Pancreas (tissue), 10 donors: Measurements from ENCODE around the gene CAB39L. TPM values are rescaled to one million over a fixed set of nuclear protein-coding genes. Genes with fewer than 3 reads are reported as not detected.
A peak's percentile ranks its signal among the peaks of the same experiment; 100 is the strongest.

ENCODE experiments used
- ATAC-seq, 4 donors: fragments of 200-7000 bp; cut with Tn5 transposase; one replicate each; pipeline versions ENCODE4 v1.8.0 to v1.9.1; 2020; ENCODE audit warnings: mild to moderate bottlenecking in 4 of 4, moderate library complexity in 4 of 4
- DNase-seq, 6 donors: peaks; one replicate each; pipeline ENCODE4 v3.0.0-alpha.2; 2020
- FAIRE-seq: peaks from 2 replicates; lab custom pipeline; 2012; peaks lifted over from hg19 to GRCh38; lab: Jason Lieb, UNC
- H3K27ac ChIP-seq, 4 donors: fragments of 200-600 bp; sonication (generic); 1 replicate in 3 of 4; 2 replicates in 1 of 4; pipeline versions ENCODE4 v1.5.0 to v1.8.0; 2020
- H3K27me3 ChIP-seq, 4 donors: fragments of 200-600 bp; one replicate each; pipeline ENCODE4 v1.8.0; 2021
- H3K36me3 ChIP-seq, 3 donors: fragments of 200-600 bp; sonication (generic) in 1 of 3; one replicate each; pipeline versions ENCODE4 v1.5.0 to v1.8.0; 2020 to 2021
- H3K4me1 ChIP-seq, 3 donors: fragments of 200-600 bp; one replicate each; pipeline ENCODE4 v1.8.0; 2021
- H3K4me3 ChIP-seq, 4 donors: fragments of 200-600 bp; sonication (generic) in 2 of 4; one replicate each; pipeline versions ENCODE4 v1.5.0 to v1.8.0; 2020 to 2021
- H3K9me3 ChIP-seq, 4 donors: fragments of 200-600 bp; one replicate each; pipeline ENCODE4 v1.8.0; 2021
- CTCF ChIP-seq, 4 donors: fragments of 200-600 bp; sonication (generic) in 3 of 4; IDR thresholded peaks; one replicate each; pipeline versions ENCODE4 v1.5.0 to v1.8.0; 2021; ENCODE audit warnings: antibody characterized with exemption in 4 of 4
- WGBS, 2 donors: extraction: QIAGEN DNeasy Blood & Tissue Kit; methylation state at CpG; one replicate each; pipeline ENCODE4 v1.1.7; 2013; 5-methylcytosine and 5-hydroxymethylcytosine counted together
- intact Hi-C, 3 donors: fragments of 100-400 bp; cut with DNase I; formaldehyde crosslinking; loops; one replicate each; pipeline versions ENCODE4 v1.11.1 to v1.14.2; 2022
- polyA plus RNA-seq, 2 donors: library from polyadenylated mRNA; stranded (reverse); fragments of 200-250 nt; gene quantifications; one replicate each; pipeline ENCODE4 v1.2.3, GENCODE V29; 2013
- total RNA-seq, 6 donors: library from RNA; stranded (reverse); fragmentation: NEBNext Ultra II Directional in 4 of 6; extraction: Animal tissue kit (Norgen Biotek cat#: 25700) in 4 of 6; gene quantifications; one replicate each; pipeline versions ENCODE4 v1.2.1 to v1.2.4, GENCODE V29; 2021 to 2023
- donor health status: healthy with polysubstance abuse.
- donor health status: DM: no; HTN: no; CAD: no; lungs with moderate emphysema.
- donor health status: DM: no; HTN: no; CAD: no.
- donor health status: control.
- donor health status: control.
- donor health status: Bipolar disorder and iron deficiency.
- donor health status: DM: yes; HTN: yes; CAD: no.
- donor health status: DM: no; HTN: no; CAD: no.
- donor health status: DM: no; HTN: no; CAD: no.
- donor health status: DM: yes; HTN: yes; CAD: no.

CAB39L gene
- total and polyA plus RNA-seq, 8 donors = 2.7 to 8.4 (median 5.0) TPM

- intact Hi-C loops = no loop called here
- no peak for TF ChIP-seq CTCF (IDR thresholded peaks at IDR 0.05)
- Histone ChIP-seq H3K4me3 (peak overlapping the region in 2 of 4 donors; percentile 30 to 34), H3K4me1 (peaks cover 0 to 16% (median 4%) of the 10 kb centered on the region in 3 donors), H3K27ac (peak overlapping the region; percentile 47 to 77 (median 66)), H3K9me3 (no peaks in the 10 kb centered on the region), H3K27me3 (no peaks in the 10 kb centered on the region), H3K36me3 (no peaks in the 10 kb centered on the region)
- ATAC-seq = peak; percentile 86 to 93 (median 91)
- peak; percentile 95 for FAIRE-seq
- peak in 3 of 6 donors; percentile 19 to 50 (median 30) for DNase-seq
- 4 to 5% methylated on average over 7 of the region's 7 CpGs for WGBS, 2 donors
These were observed 42.9 kb downstream of the CAB39L start for GRCh38 chr13:49400755-49401659.

DNA sequence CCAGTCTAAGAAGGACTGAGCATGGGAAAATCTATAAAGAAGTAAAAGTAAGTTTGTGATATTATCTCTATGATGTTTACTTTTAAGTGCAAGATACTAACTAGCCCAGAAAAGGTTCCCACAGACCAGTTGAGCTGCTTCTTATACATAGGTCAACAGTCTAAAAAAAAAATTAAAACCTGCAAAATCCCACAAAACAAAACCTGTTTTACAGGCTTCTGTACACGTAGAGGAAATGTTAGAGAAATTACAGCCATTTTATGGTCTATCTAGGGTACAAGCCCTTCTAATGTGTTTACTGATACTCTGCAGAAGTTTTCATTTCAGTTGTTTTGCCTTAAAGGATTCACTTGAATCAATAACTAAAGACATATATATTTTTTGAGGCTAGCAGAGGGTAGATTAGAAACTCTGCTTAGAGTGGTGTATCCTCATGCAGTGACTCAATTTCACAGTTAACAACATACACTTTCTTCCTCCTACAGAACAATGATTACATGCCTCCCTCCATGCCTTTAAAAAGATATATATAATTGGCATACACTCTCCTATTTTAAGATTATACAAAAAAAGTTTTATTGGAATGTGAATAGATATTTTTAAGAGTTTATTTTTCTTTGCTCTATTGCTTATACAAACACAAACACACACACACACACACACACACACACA, 43.9 kb downstream of the CAB39L start:
- no peaks in the 10 kb centered on the region for H3K9me3 ChIP-seq
- DNase-seq = no peak
- H3K27ac ChIP-seq = peak overlapping the region in 2 of 4 donors; percentile 48 to 70
- no peak for TF ChIP-seq CTCF (IDR thresholded peaks at IDR 0.05)
- H3K36me3 ChIP-seq = no peaks in the 10 kb centered on the region
- H3K27me3 ChIP-seq = no peaks in the 10 kb centered on the region
- 14 to 24% methylated on average over 1 of the region's 1 CpG for WGBS, 2 donors
- H3K4me1 ChIP-seq = peaks cover 0 to 16% (median 4%) of the 10 kb centered on the region in 3 donors
- H3K4me3 ChIP-seq = peak overlapping the region in 2 of 4 donors; percentile 13 to 17
- peak; percentile 30 to 53 (median 50) for ATAC-seq
- intact Hi-C loops = no loop called here
- FAIRE-seq = peak; percentile 73

- DNase-seq = no peak
- peak in 2 of 4 donors; percentile 28 to 38 for ATAC-seq
- H3K27ac ChIP-seq = peak overlapping the region in 1 of 4 donors; percentile 1
- no peak for TF ChIP-seq CTCF (IDR thresholded peaks at IDR 0.05)
- 44 to 47% methylated on average over 1 of the region's 1 CpG for WGBS, 2 donors
- H3K4me3 ChIP-seq = no peak overlapping the region
- no peak for FAIRE-seq
- peaks cover 0 to 22% (median 0%) of the 10 kb centered on the region in 3 donors for H3K4me1 ChIP-seq
- no peaks in the 10 kb centered on the region for H3K27me3 ChIP-seq
- H3K36me3 ChIP-seq = no peaks in the 10 kb centered on the region
- H3K9me3 ChIP-seq = no peaks in the 10 kb centered on the region
- intact Hi-C loops = no loop called here
These were observed 47.9 kb downstream of the CAB39L start for GRCh38 chr13:49395878-49396380.

DNA sequence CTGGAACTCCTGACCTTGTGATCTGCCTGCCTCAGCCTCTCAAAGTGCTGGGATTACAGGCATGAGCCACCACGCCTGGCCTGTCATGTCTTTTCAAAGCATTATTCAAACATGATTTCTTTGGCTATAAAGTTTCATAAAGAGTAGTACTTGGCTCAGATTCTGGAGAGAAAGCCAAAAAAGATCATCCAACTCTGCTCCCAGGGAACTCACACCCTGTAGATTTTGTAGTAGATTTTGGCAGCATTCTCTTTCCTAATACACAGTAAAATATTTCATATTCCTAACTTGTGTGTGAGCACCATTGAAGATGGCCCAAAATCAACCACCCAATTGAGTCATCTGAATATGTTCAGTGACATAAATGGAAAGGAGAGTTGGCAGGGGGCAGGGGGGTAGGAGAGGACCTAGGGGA, 48.4 kb downstream of the CAB39L start:
- no peaks in the 10 kb centered on the region for H3K36me3 ChIP-seq
- intact Hi-C loops = no loop called here
- no peaks in the 10 kb centered on the region for H3K9me3 ChIP-seq
- WGBS, 2 donors = 47 to 51% methylated on average over 1 of the region's 1 CpG
- H3K27ac ChIP-seq = peak overlapping the region in 1 of 4 donors; percentile 1
- no peak for TF ChIP-seq CTCF (IDR thresholded peaks at IDR 0.05)
- DNase-seq = no peak
- peak in 3 of 4 donors; percentile 14 to 50 (median 46) for ATAC-seq
- H3K27me3 ChIP-seq = no peaks in the 10 kb centered on the region
- H3K4me3 ChIP-seq = no peak overlapping the region
- H3K4me1 ChIP-seq = peaks cover 0 to 18% (median 0%) of the 10 kb centered on the region in 3 donors
- no peak for FAIRE-seq
